ENCODE measurements around the gene PTPN11. TPM values are rescaled to one million over a fixed set of nuclear protein-coding genes. Genes with fewer than 3 reads are reported as not detected.

The PTPN11 gene
- total and polyA plus RNA-seq, 10 of the 15 experiments (the other 5 are each of a cell fraction or from before 2014, with no cell fraction given) = 14.6 to 85.2 (median 58.6) TPM

- TF ChIP-seq CHD4 (IDR thresholded peaks at IDR 0.05) (no peak), NR2C1 (IDR thresholded peaks at IDR 0.05) (no peak), SMARCA5 (IDR thresholded peaks at IDR 0.05) (no peak), EED (IDR thresholded peaks at IDR 0.05; ENCODE audit: low read depth) (no peak), SRF (IDR thresholded peaks at IDR 0.05; ENCODE audit: low read depth in 2 of 2, low read length in 2 of 2) (no peak), SUZ12 (IDR thresholded peaks at IDR 0.05; ENCODE audit: unreplicated experiment) (no peak), HDGF (IDR thresholded peaks at IDR 0.05) (no peak), CEBPB (IDR thresholded peaks at IDR 0.05; ENCODE audit: borderline replicate concordance in 1 of 2, low read depth in 2 of 2, low read length in 2 of 2) (no peak), RB1 (IDR thresholded peaks at IDR 0.05; ENCODE audit: borderline replicate concordance) (no peak)
- TF ChIP-seq, protein P1, sequence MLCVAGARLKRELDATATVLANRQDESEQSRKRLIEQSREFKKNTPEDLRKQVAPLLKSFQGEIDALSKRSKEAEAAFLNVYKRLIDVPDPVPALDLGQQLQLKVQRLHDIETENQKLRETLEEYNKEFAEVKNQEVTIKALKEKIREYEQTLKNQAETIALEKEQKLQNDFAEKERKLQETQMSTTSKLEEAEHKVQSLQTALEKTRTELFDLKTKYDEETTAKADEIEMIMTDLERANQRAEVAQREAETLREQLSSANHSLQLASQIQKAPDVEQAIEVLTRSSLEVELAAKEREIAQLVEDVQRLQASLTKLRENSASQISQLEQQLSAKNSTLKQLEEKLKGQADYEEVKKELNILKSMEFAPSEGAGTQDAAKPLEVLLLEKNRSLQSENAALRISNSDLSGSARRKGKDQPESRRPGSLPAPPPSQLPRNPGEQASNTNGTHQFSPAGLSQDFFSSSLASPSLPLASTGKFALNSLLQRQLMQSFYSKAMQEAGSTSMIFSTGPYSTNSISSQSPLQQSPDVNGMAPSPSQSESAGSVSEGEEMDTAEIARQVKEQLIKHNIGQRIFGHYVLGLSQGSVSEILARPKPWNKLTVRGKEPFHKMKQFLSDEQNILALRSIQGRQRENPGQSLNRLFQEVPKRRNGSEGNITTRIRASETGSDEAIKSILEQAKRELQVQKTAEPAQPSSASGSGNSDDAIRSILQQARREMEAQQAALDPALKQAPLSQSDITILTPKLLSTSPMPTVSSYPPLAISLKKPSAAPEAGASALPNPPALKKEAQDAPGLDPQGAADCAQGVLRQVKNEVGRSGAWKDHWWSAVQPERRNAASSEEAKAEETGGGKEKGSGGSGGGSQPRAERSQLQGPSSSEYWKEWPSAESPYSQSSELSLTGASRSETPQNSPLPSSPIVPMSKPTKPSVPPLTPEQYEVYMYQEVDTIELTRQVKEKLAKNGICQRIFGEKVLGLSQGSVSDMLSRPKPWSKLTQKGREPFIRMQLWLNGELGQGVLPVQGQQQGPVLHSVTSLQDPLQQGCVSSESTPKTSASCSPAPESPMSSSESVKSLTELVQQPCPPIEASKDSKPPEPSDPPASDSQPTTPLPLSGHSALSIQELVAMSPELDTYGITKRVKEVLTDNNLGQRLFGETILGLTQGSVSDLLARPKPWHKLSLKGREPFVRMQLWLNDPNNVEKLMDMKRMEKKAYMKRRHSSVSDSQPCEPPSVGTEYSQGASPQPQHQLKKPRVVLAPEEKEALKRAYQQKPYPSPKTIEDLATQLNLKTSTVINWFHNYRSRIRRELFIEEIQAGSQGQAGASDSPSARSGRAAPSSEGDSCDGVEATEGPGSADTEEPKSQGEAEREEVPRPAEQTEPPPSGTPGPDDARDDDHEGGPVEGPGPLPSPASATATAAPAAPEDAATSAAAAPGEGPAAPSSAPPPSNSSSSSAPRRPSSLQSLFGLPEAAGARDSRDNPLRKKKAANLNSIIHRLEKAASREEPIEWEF (IDR thresholded peaks at IDR 0.05; ENCODE audit: insufficient replicate concordance, low read depth, low read length) = no peak
- ATAC-seq = no peak
- POLR2A ChIA-PET = interaction anchor here (0.6 kb wide), 1 partner anchor 12 kb away, joined by 3 read pairs; no protein-coding TSS in a partner anchor
- no peak overlapping the region for H3K4me3 ChIP-seq
- H3K9me3 ChIP-seq (replicated peaks; ENCODE audit: control insufficient read depth, insufficient read depth, low read length) = no peaks in the 10 kb centered on the region
- H3K36me3 ChIP-seq (ENCODE audit: control insufficient read depth in 2 of 2, insufficient read depth in 2 of 2, low read length in 1 of 2) = no peaks in the 10 kb centered on the region
- DNase-seq (ENCODE audit: low read depth, low spot score) = no peak
- FAIRE-seq = no peak
- no peaks in the 10 kb centered on the region for H4K20me1 ChIP-seq (ENCODE audit: control insufficient read depth, insufficient read depth)
- no peak overlapping the region for H3K9ac ChIP-seq (ENCODE audit: control insufficient read depth, insufficient read depth, low read length)
- in situ Hi-C loops (cut with MboI) (no loop called here), intact Hi-C loops (cut with micrococcal nuclease; ENCODE audit: unreplicated experiment) (no loop called here)
- no peak overlapping the region for H3K27ac ChIP-seq (ENCODE audit: control insufficient read depth, insufficient read depth)
- 36% methylated on average over 7 of the region's 7 CpGs for WGBS (ENCODE audit: insufficient coverage, insufficient replicate concordance, low lambda C conversion rate, missing lambda C conversion rate)
- H3K27me3 ChIP-seq (replicated peaks in 1 of 2; ENCODE audit: control insufficient read depth in 2 of 2, insufficient read depth in 2 of 2, low read length in 1 of 2) = no peaks in the 10 kb centered on the region; a peak in 1 of 4 replicates
- SMC1A ChIA-PET (ENCODE audit: uncharacterized antibody, unreplicated experiment) = no interaction called here
- no peaks in the 10 kb centered on the region for H3K79me2 ChIP-seq (ENCODE audit: control insufficient read depth, insufficient read depth, low read length)
- CTCF ChIA-PET = no interaction called here
- H3K4me1 ChIP-seq (ENCODE audit: control insufficient read depth, insufficient read depth, low read length) = no peaks in the 10 kb centered on the region
- RAD21 ChIA-PET (ENCODE audit: unreplicated experiment) = no interaction called here
- H3K4me2 ChIP-seq (ENCODE audit: control insufficient read depth, insufficient read depth) = no peak overlapping the region
- BruUV-seq (replicated peaks) = no TSS peak
- H2AFZ ChIP-seq (ENCODE audit: control insufficient read depth, low read depth, low read length) = no peak overlapping the region
Observed at GRCh38 chr12:112557951-112558630, 139.3 kb downstream of the PTPN11 start.

Other genes with a start within 250 kb of the PTPN11 start
- gene HECTD4, start 36.5 kb upstream of the PTPN11 start, total RNA-seq (2014; rRNA removed) = 20.1 and 20.4 TPM in 2 replicates
- 17.5 and 19.1 TPM in 2 replicates for gene HECTD4, start 36.5 kb upstream of the PTPN11 start, total RNA-seq (2014; rRNA removed; fragmentation: Illumina TruSeq; extraction: Trizol)
- gene HECTD4, start 36.5 kb upstream of the PTPN11 start, total RNA-seq (2021) = 39.9 and 43.9 TPM in 2 replicates
- 10.6 and 11.9 TPM in 2 replicates for gene HECTD4, start 36.5 kb upstream of the PTPN11 start, polyA plus RNA-seq (2011; rRNA removed)
- 18.4 and 20.0 TPM in 2 replicates for gene HECTD4, start 36.5 kb upstream of the PTPN11 start, polyA plus RNA-seq (2014; fragmentation: Illumina TruSeq; extraction: Trizol)
- 10 to 100 TPM in 1 of 2 experiments, 1 to 10 TPM in 1; 5.8 to 17.1 TPM for gene HECTD4, start 36.5 kb upstream of the PTPN11 start, polyA plus RNA-seq (2014; fragmentation: Nextera tagmentation; extraction: Ambion mirVana)
- gene HECTD4, start 36.5 kb upstream of the PTPN11 start, polyA plus RNA-seq (2014; rRNA removed) = 27.2 and 27.7 TPM in 2 replicates
- 10 to 100 TPM; 17.4 to 18.3 TPM for gene HECTD4, start 36.5 kb upstream of the PTPN11 start, polyA plus RNA-seq (2016; fragmentation: Nextera tagmentation; extraction: Ambion mirVana)
- gene RPL6, start 9.3 kb upstream of the PTPN11 start, total RNA-seq (2014; rRNA removed) = 2,056 and 2,150 TPM in 2 replicates
- 3,315 and 3,434 TPM in 2 replicates for gene RPL6, start 9.3 kb upstream of the PTPN11 start, total RNA-seq (2014; rRNA removed; fragmentation: Illumina TruSeq; extraction: Trizol)
- 2,327 and 2,384 TPM in 2 replicates for gene RPL6, start 9.3 kb upstream of the PTPN11 start, total RNA-seq (2021)
- 2,686 and 3,119 TPM in 2 replicates for gene RPL6, start 9.3 kb upstream of the PTPN11 start, polyA plus RNA-seq (2011; rRNA removed)
- 3,690 and 4,950 TPM in 2 replicates for gene RPL6, start 9.3 kb upstream of the PTPN11 start, polyA plus RNA-seq (2014; fragmentation: Illumina TruSeq; extraction: Trizol)
- 1,000 to 10,000 TPM; 1,828 to 2,204 TPM for gene RPL6, start 9.3 kb upstream of the PTPN11 start, polyA plus RNA-seq (2014; fragmentation: Nextera tagmentation; extraction: Ambion mirVana)
- gene RPL6, start 9.3 kb upstream of the PTPN11 start, polyA plus RNA-seq (2014; rRNA removed) = 2,258 and 2,542 TPM in 2 replicates
- 100 to 1,000 TPM; 801 to 823 TPM for gene RPL6, start 9.3 kb upstream of the PTPN11 start, polyA plus RNA-seq (2016; fragmentation: Nextera tagmentation; extraction: Ambion mirVana)

Measured in GM12878 (cell line).